ENCODE results near the gene KLRC1. TPM values are rescaled to one million over a fixed set of nuclear protein-coding genes. Genes with fewer than 3 reads are reported as not detected.
"Not testable (repeated sequence)": the region's sequence is repeated elsewhere in the genome, so short reads cannot be mapped to it uniquely, and the experiment has no call there.

The KLRC1 gene
- total RNA-seq, 1 experiment from 2014 or later, result not detected

- 0 out of 2 replicates have a peak, but pooled peaks have one; percentile 21 for TF ChIP-seq CEBPB (IDR thresholded peaks at IDR 0.05; ENCODE audit: low read depth)
- TF ChIP-seq MAX (IDR thresholded peaks at IDR 0.05), result 0 out of 2 replicates have a peak, but pooled peaks have one; percentile 15
- peak; percentile 44; the same call in 1 of the 2 replicates for TF ChIP-seq SP1 (IDR thresholded peaks at IDR 0.05; ENCODE audit: low read depth)
- peak; percentile 32; the same call in 1 of the 2 replicates for TF ChIP-seq JUND (IDR thresholded peaks at IDR 0.05)
- TF ChIP-seq TCF7L2 (IDR thresholded peaks at IDR 0.05; ENCODE audit: borderline replicate concordance, extremely low read depth, insufficient read depth, insufficient read length), result peak; percentile 15
- RAD21 ChIA-PET (ENCODE audit: low non-redundant PET in 1 of 2, low total read pairs in 2 of 2, uncharacterized antibody in 2 of 2, unreplicated experiment in 2 of 2); H4K20me1 ChIP-seq (ENCODE audit: insufficient read depth); CTCF ChIA-PET; DNase-seq (ENCODE audit: low read depth, low spot score); H3K4me3 ChIP-seq (replicated peaks in 1 of 2; ENCODE audit: low read depth in 1 of 2, low read length in 2 of 2); H3K79me2 ChIP-seq (ENCODE audit: insufficient read depth, low read length); BruUV-seq (replicated peaks); H3K27me3 ChIP-seq (ENCODE audit: insufficient read depth, low read length); H3K36me3 ChIP-seq (ENCODE audit: control insufficient read depth in 1 of 2, insufficient read depth in 2 of 2, low read length in 2 of 2); POLR2A ChIA-PET; H3K9me2 ChIP-seq (ENCODE audit: insufficient read depth); intact Hi-C loops (cut with micrococcal nuclease); H3K4me1 ChIP-seq (ENCODE audit: control insufficient read depth in 1 of 2, insufficient read depth in 2 of 2, low read length in 2 of 2); H3K9me3 ChIP-seq (ENCODE audit: control insufficient read depth in 1 of 2, insufficient read depth in 1 of 2, low read depth in 1 of 2, low read length in 2 of 2): not testable (repeated sequence)
- H3K27ac ChIP-seq (ENCODE audit: low read depth, low read length), result peak within 1 kb of the TSS; percentile 74
- peak within 1 kb of the TSS; percentile 86 for H2AFZ ChIP-seq (ENCODE audit: low read depth, low read length, poor library complexity, severe bottlenecking)
- ATAC-seq, result peak; percentile 63
- peak within 1 kb of the TSS; percentile 63 for H3K4me2 ChIP-seq (ENCODE audit: low read length)
- 0 out of 2 replicates have a peak within 1 kb of the TSS, but pooled peaks have one; percentile 5 for H3K9ac ChIP-seq (ENCODE audit: low read length)
Measured at GRCh38 chr12:10420334-10420733, 32.8 kb downstream of the KLRC1 start, which contains the start of gene KLRC3. TSS of gene KLRC3 (minus strand) at chr12:10420595. CDS start at chr12:10420550, 45 bp downstream.

GRCh38 chr12:10409392-10409791, 43.8 kb downstream of the KLRC1 start, which contains the start of gene KLRC4:
TSS of gene KLRC4 (minus strand) at chr12:10409757. CDS start at chr12:10409575, 182 bp downstream.
- Histone ChIP-seq H3K9ac (ENCODE audit: low read length) (no peak within 1 kb of the TSS), H2AFZ (ENCODE audit: low read depth, low read length, poor library complexity, severe bottlenecking) (peak within 1 kb of the TSS; percentile 69), H3K4me2 (ENCODE audit: low read length) (peak within 1 kb of the TSS; percentile 30), H3K27me3 (ENCODE audit: insufficient read depth, low read length) (no peaks in the 10 kb centered on the region), H3K4me1 (ENCODE audit: control insufficient read depth in 1 of 2, insufficient read depth in 2 of 2, low read length in 2 of 2) (peaks cover 14% of the 10 kb centered on the region in 2 experiments), H3K4me3 (replicated peaks in 1 of 2; ENCODE audit: low read depth in 1 of 2, low read length in 2 of 2) (no peak within 1 kb of the TSS), H3K79me2 (ENCODE audit: insufficient read depth, low read length) (no peaks in the 10 kb centered on the region), H3K9me3 (ENCODE audit: control insufficient read depth in 1 of 2, insufficient read depth in 1 of 2, low read depth in 1 of 2, low read length in 2 of 2) (no peaks in the 10 kb centered on the region), H3K36me3 (ENCODE audit: control insufficient read depth in 1 of 2, insufficient read depth in 2 of 2, low read length in 2 of 2) (no peaks in the 10 kb centered on the region), H4K20me1 (ENCODE audit: insufficient read depth) (no peaks in the 10 kb centered on the region), H3K27ac (ENCODE audit: low read depth, low read length) (peak within 1 kb of the TSS; percentile 63), H3K9me2 (ENCODE audit: insufficient read depth) (no peaks in the 10 kb centered on the region)
- intact Hi-C loops (cut with micrococcal nuclease), result loop anchor here (10.0 kb wide), 1 partner anchor 45 kb away; the partner anchor contains the start of gene KLRC1
- POLR2A ChIA-PET, result no interaction called here
- CTCF ChIA-PET, result no interaction called here
- ATAC-seq, result peak; percentile 82
- DNase-seq (ENCODE audit: low read depth, low spot score), result peak; percentile 63
- BruUV-seq (replicated peaks), result no TSS peak
- RAD21 ChIA-PET (ENCODE audit: low non-redundant PET in 1 of 2, low total read pairs in 2 of 2, uncharacterized antibody in 2 of 2, unreplicated experiment in 2 of 2), result no interaction called here
- TF ChIP-seq CBX3 (IDR thresholded peaks at IDR 0.05; ENCODE audit: low read depth) (peak; percentile 87; the same call in 1 of the 2 replicates), ZNF274 (IDR thresholded peaks at IDR 0.05; ENCODE audit: low read depth, low read length) (no peak), REST (IDR thresholded peaks at IDR 0.05; ENCODE audit: low read depth) (no peak), EGR1 (IDR thresholded peaks at IDR 0.05; ENCODE audit: low read depth) (no peak), CTCF (IDR thresholded peaks at IDR 0.05 in 2 of 3, conservative IDR thresholded peaks at IDR 0.05 in 1 of 3; ENCODE audit: borderline replicate concordance in 1 of 3, insufficient read depth in 1 of 3, low read depth in 2 of 3, low read length in 2 of 3) (no peak), TCF7L2 (IDR thresholded peaks at IDR 0.05; ENCODE audit: borderline replicate concordance, extremely low read depth, insufficient read depth, insufficient read length) (peak; percentile 86), ATF3 (IDR thresholded peaks at IDR 0.05) (no peak), POLR2A (IDR thresholded peaks at IDR 0.05; ENCODE audit: borderline replicate concordance, extremely low read depth, insufficient read depth, insufficient read length) (no peak), JUND (IDR thresholded peaks at IDR 0.05) (peak; percentile 57), SP1 (IDR thresholded peaks at IDR 0.05; ENCODE audit: low read depth) (peak; percentile 62), EZH2phosphoT487 (IDR thresholded peaks at IDR 0.05; ENCODE audit: borderline replicate concordance) (no peak), RAD21 (IDR thresholded peaks at IDR 0.05; ENCODE audit: low read depth) (peak; percentile 21; the same call in 1 of the 2 replicates), CEBPB (IDR thresholded peaks at IDR 0.05; ENCODE audit: low read depth) (peak; percentile 49; the same call in 1 of the 2 replicates)

Data from HCT116 (cell line).